Gastrocnemius medialis (tissue), 4 donors: ENCODE measurements around the gene ZNF526. TPM values are rescaled to one million over a fixed set of nuclear protein-coding genes. Genes with fewer than 3 reads are reported as not detected.

Experiments used
- ATAC-seq, 2 donors: fragments of 150-250 bp; one replicate each; pipeline ENCODE4 v1.9.1; 2016
- DNase-seq, 2 donors: peaks; one replicate each; pipeline ENCODE4 v3.0.0-alpha.2; 2019
- H3K27ac ChIP-seq, 4 donors: fragments of 200-600 bp; sonication (generic); 1 replicate in 1 of 4; 2 replicates in 3 of 4; pipeline ENCODE4 v1.5.1; 2016 to 2018; ENCODE audit warnings: mild to moderate bottlenecking in 2 of 4, moderate library complexity in 1 of 4
- H3K27me3 ChIP-seq, 3 donors: fragments of 200-600 bp; sonication (generic) in 2 of 3; 1 replicate in 1 of 3; 2 replicates in 2 of 3; pipeline versions ENCODE4 v1.5.1 to v1.6.0; 2016 to 2019; ENCODE audit warnings: mild to moderate bottlenecking in 1 of 3, moderate library complexity in 1 of 3
- H3K36me3 ChIP-seq, 2 donors: fragments of 200-600 bp; sonication (generic) in 1 of 2; one replicate each; pipeline ENCODE4 v1.5.1; 2017 to 2018
- H3K4me1 ChIP-seq, 2 donors: fragments of 200-600 bp; sonication (generic) in 1 of 2; one replicate each; pipeline ENCODE4 v1.5.1; 2016 to 2017; ENCODE audit warnings: mild to moderate bottlenecking in 2 of 2
- H3K4me3 ChIP-seq, 4 donors: fragments of 200-600 bp; sonication (generic) in 3 of 4; 1 replicate in 1 of 4; 2 replicates in 3 of 4; pipeline ENCODE4 v1.5.1; 2016 to 2019; ENCODE audit warnings: mild to moderate bottlenecking in 2 of 4
- H3K9me3 ChIP-seq, 3 donors: fragments of 200-600 bp; sonication (generic) in 2 of 3; 1 replicate in 1 of 3; 2 replicates in 2 of 3; pipeline ENCODE4 v1.5.1; 2016 to 2019
- CTCF ChIP-seq, 5 experiments: fragments of 450-650 bp in 3 of 5; fragments of 200-600 bp in 2 of 5; sonication (generic) in 2 of 5; IDR thresholded peaks in 4 of 5; conservative IDR thresholded peaks in 1 of 5; 1 replicate in 4 of 5; 2 replicates in 1 of 5; pipeline ENCODE4 v1.5.1; 2016 to 2019; ENCODE audit warnings: antibody characterized with exemption in 5 of 5, mild to moderate bottlenecking in 3 of 5, moderate library complexity in 3 of 5
- POLR2A ChIP-seq, 2 donors: fragments of 450-650 bp; IDR thresholded peaks; one replicate each; pipeline ENCODE4 v1.6.1; 2017; ENCODE audit warnings: antibody characterized with exemption in 2 of 2, mild to moderate bottlenecking in 2 of 2, moderate library complexity in 2 of 2
- in situ Hi-C, 4 donors: fragments of 200-750 bp; cut with MboI; loops; one replicate each; pipeline versions ENCODE4 v1.15.0 to v1.8.0; 2017; ENCODE audit warnings: low sequenced_read_pairs in 4 of 4
- intact Hi-C: fragments of 100-400 bp; cut with DNase I; formaldehyde crosslinking; loops from one replicate; pipeline ENCODE4 v1.15.1; 2023; ENCODE audit warnings: low total_unique reads
- total RNA-seq, 4 donors: library from RNA; depleted of rRNA; stranded (reverse); fragments of >200 nt; gene quantifications; one replicate each; pipeline versions ENCODE4 v1.1.0 to v1.2.3, GENCODE V29; 2016

ZNF526 gene
- total RNA-seq, 4 donors from 2014 or later = 3.3 to 5.8 (median 4.9) TPM

- Histone ChIP-seq H3K27me3 (no peaks in the 10 kb centered on the region), H3K27ac (peak overlapping the region; percentile 93 to 96 (median 96)), H3K4me1 (peaks cover 35 to 40% of the 10 kb centered on the region in 2 donors), H3K4me3 (peak overlapping the region; percentile 66 to 79 (median 68)), H3K9me3 (no peaks in the 10 kb centered on the region), H3K36me3 (peaks cover 0 to 33% of the 10 kb centered on the region in 2 donors)
- peak in 1 of 2 donors; percentile 78 for DNase-seq
- in situ Hi-C loops = no loop called here
- ATAC-seq = peak in 1 of 2 donors; percentile 2
- intact Hi-C loops = no loop called here
- TF ChIP-seq CTCF (IDR thresholded peaks at IDR 0.05 in 4 of 5, conservative IDR thresholded peaks at IDR 0.05 in 1 of 5) (no peak), POLR2A (IDR thresholded peaks at IDR 0.05) (peak; percentile 41 to 65)
Measured at GRCh38 chr19:42270346-42271044, 50.4 kb downstream of the ZNF526 start.

GRCh38 chr19:42271045-42271419 lies 50.9 kb downstream of the ZNF526 start:
- peak; percentile 5 to 9 for ATAC-seq
- no peaks in the 10 kb centered on the region for H3K27me3 ChIP-seq
- peak overlapping the region; percentile 93 to 96 (median 96) for H3K27ac ChIP-seq
- H3K9me3 ChIP-seq = no peaks in the 10 kb centered on the region
- DNase-seq = peak in 1 of 2 donors; percentile 69
- no peak for TF ChIP-seq CTCF (IDR thresholded peaks at IDR 0.05 in 4 of 5, conservative IDR thresholded peaks at IDR 0.05 in 1 of 5)
- TF ChIP-seq POLR2A (IDR thresholded peaks at IDR 0.05) = no peak
- H3K36me3 ChIP-seq = peaks cover 0 to 33% of the 10 kb centered on the region in 2 donors
- peaks cover 39 to 46% of the 10 kb centered on the region in 2 donors for H3K4me1 ChIP-seq
- in situ Hi-C loops = no loop called here
- peak overlapping the region; percentile 66 to 79 (median 68) for H3K4me3 ChIP-seq
- intact Hi-C loops = no loop called here

GRCh38 chr19:42271861-42272534 lies 51.9 kb downstream of the ZNF526 start:
- TF ChIP-seq POLR2A (IDR thresholded peaks at IDR 0.05) = no peak
- TF ChIP-seq CTCF (IDR thresholded peaks at IDR 0.05 in 4 of 5, conservative IDR thresholded peaks at IDR 0.05 in 1 of 5) = no peak
- no peaks in the 10 kb centered on the region for H3K9me3 ChIP-seq
- peaks cover 0 to 33% of the 10 kb centered on the region in 2 donors for H3K36me3 ChIP-seq
- peak in 1 of 2 donors; percentile 13 for DNase-seq
- peaks cover 46 to 55% of the 10 kb centered on the region in 2 donors for H3K4me1 ChIP-seq
- in situ Hi-C loops = no loop called here
- no peak overlapping the region for H3K4me3 ChIP-seq
- H3K27ac ChIP-seq = peak overlapping the region; percentile 93 to 96 (median 96)
- H3K27me3 ChIP-seq = no peaks in the 10 kb centered on the region
- no peak for ATAC-seq
- intact Hi-C loops = no loop called here

GRCh38 chr19:42272535-42272897 lies 52.4 kb downstream of the ZNF526 start:
- in situ Hi-C loops = no loop called here
- H3K4me1 ChIP-seq = peaks cover 48 to 60% of the 10 kb centered on the region in 2 donors
- ATAC-seq = no peak
- intact Hi-C loops = no loop called here
- H3K4me3 ChIP-seq = no peak overlapping the region
- H3K27ac ChIP-seq = peak overlapping the region; percentile 93 to 96 (median 96)
- no peaks in the 10 kb centered on the region for H3K9me3 ChIP-seq
- H3K27me3 ChIP-seq = no peaks in the 10 kb centered on the region
- no peak for TF ChIP-seq CTCF (IDR thresholded peaks at IDR 0.05 in 4 of 5, conservative IDR thresholded peaks at IDR 0.05 in 1 of 5)
- TF ChIP-seq POLR2A (IDR thresholded peaks at IDR 0.05) = no peak
- peaks cover 0 to 33% of the 10 kb centered on the region in 2 donors for H3K36me3 ChIP-seq
- no peak for DNase-seq
